ENCODE results near the gene SMPDL3A. TPM values are rescaled to one million over a fixed set of nuclear protein-coding genes. Genes with fewer than 3 reads are reported as not detected.
A peak's percentile ranks its signal among the peaks of the same experiment; 100 is the strongest.

Gene SMPDL3A, protein sequence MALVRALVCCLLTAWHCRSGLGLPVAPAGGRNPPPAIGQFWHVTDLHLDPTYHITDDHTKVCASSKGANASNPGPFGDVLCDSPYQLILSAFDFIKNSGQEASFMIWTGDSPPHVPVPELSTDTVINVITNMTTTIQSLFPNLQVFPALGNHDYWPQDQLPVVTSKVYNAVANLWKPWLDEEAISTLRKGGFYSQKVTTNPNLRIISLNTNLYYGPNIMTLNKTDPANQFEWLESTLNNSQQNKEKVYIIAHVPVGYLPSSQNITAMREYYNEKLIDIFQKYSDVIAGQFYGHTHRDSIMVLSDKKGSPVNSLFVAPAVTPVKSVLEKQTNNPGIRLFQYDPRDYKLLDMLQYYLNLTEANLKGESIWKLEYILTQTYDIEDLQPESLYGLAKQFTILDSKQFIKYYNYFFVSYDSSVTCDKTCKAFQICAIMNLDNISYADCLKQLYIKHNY
- total RNA-seq: 1.2 and 2.0 TPM in 2 replicates
- total RNA-seq (2013): 1.1 TPM
- polyA plus RNA-seq: 0.20 and 0.21 TPM in 2 replicates
- polyA minus RNA-seq: 0.77 and 0.78 TPM in 2 replicates

GRCh38 chr6:122789182-122790027, at the start of gene SMPDL3A:
TSS of gene SMPDL3A (plus strand) at chr6:122789258. CDS start at chr6:122789347, 89 bp downstream.
- Mint-ChIP-seq H3K27me3 (peaks cover 22% of the 10 kb centered on the region), H3K9me3 (ENCODE audit: insufficient read depth) (no peaks in the 10 kb centered on the region), H3K4me3 (peak within 1 kb of the TSS; percentile 75), H3K27ac (peak within 1 kb of the TSS; percentile 91), H3K4me1 (peaks cover 21% of the 10 kb centered on the region)
- POLR2A ChIA-PET: interaction anchor here (1.3 kb wide), 1 partner anchor 39 kb away, joined by 3 read pairs; no protein-coding TSS in a partner anchor
- Histone ChIP-seq H3K9me3 (ENCODE audit: control extremely low read depth in 1 of 3, control insufficient read depth in 2 of 3, insufficient read depth in 1 of 3, low read length in 2 of 3) (no peaks in the 10 kb centered on the region), H3K4me1 (ENCODE audit: control insufficient read depth in 2 of 2, insufficient read depth in 2 of 2, low read length in 2 of 2) (peaks cover 18 to 23% of the 10 kb centered on the region in 2 donors), H3K4me2 (replicated peaks; ENCODE audit: low read depth, low read length, poor library complexity, severe bottlenecking) (peak within 1 kb of the TSS; percentile 73), H4K20me1 (ENCODE audit: control insufficient read depth, insufficient read depth, low read length, poor library complexity, severe bottlenecking) (no peaks in the 10 kb centered on the region), H3K36me3 (replicated peaks in 1 of 2; ENCODE audit: control extremely low read depth in 1 of 2, control insufficient read depth in 1 of 2, extremely low read depth in 1 of 2, insufficient read depth in 2 of 2, low read length in 1 of 2) (no peaks in the 10 kb centered on the region), H3K27me3 (replicated peaks in 1 of 4; ENCODE audit: control extremely low read depth in 1 of 4, control insufficient read depth in 3 of 4, insufficient read depth in 4 of 4, low read length in 3 of 4) (peaks cover 0 to 15% (median 5%) of the 10 kb centered on the region in 4 experiments), H3K27ac (ENCODE audit: low read length in 2 of 2) (no peak within 1 kb of the TSS), H3K4me3 (ENCODE audit: control extremely low read depth in 1 of 5, extremely low read depth in 1 of 5, insufficient read depth in 1 of 5, low read depth in 2 of 5, low read length in 4 of 5) (peak within 1 kb of the TSS; percentile 36 to 60 (median 57)), H2AFZ (ENCODE audit: insufficient read depth, low read depth, low read length, poor library complexity, severe bottlenecking) (peak within 1 kb of the TSS; percentile 69), H3K79me2 (ENCODE audit: control insufficient read depth, insufficient read depth, low read length) (no peaks in the 10 kb centered on the region), H3K9ac (ENCODE audit: low read length) (peak within 1 kb of the TSS; percentile 59)
- ATAC-seq (ENCODE audit: low read depth) (peak; percentile 71), DNase-seq (peak; percentile 49)
- under 1% methylated on average over 69 of the region's 71 CpGs for WGBS (ENCODE audit: insufficient coverage)
- TF ChIP-seq, protein P1, sequence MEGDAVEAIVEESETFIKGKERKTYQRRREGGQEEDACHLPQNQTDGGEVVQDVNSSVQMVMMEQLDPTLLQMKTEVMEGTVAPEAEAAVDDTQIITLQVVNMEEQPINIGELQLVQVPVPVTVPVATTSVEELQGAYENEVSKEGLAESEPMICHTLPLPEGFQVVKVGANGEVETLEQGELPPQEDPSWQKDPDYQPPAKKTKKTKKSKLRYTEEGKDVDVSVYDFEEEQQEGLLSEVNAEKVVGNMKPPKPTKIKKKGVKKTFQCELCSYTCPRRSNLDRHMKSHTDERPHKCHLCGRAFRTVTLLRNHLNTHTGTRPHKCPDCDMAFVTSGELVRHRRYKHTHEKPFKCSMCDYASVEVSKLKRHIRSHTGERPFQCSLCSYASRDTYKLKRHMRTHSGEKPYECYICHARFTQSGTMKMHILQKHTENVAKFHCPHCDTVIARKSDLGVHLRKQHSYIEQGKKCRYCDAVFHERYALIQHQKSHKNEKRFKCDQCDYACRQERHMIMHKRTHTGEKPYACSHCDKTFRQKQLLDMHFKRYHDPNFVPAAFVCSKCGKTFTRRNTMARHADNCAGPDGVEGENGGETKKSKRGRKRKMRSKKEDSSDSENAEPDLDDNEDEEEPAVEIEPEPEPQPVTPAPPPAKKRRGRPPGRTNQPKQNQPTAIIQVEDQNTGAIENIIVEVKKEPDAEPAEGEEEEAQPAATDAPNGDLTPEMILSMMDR (IDR thresholded peaks at IDR 0.05): peak; percentile 26
- no peak for TF ChIP-seq EZH2 (IDR thresholded peaks at IDR 0.05; ENCODE audit: borderline replicate concordance, insufficient read depth, low read depth, low read length, poor library complexity, severe bottlenecking)
- CTCF ChIA-PET: interaction anchor here (0.7 to 1.3 kb wide), 4 partner anchors 38 to 58 kb away, joined by 3 to 5 read pairs (median 4); no protein-coding TSS in a partner anchor
- intact Hi-C loops (cut with micrococcal nuclease): loop anchor here (2.0 kb wide), 1 partner anchor 41 kb away; no protein-coding TSS in a partner anchor

Measured in B cell (primary cell).